HG03280 (cell line): ENCODE data around the gene HES2.
"Not testable (repeated sequence)": the region's sequence is repeated elsewhere in the genome, so short reads cannot be mapped to it uniquely, and the experiment has no call there.

Experiments
- ATAC-seq: cut with Tn5 transposase; IDR thresholded peaks from one replicate; pipeline ENCODE4 v1.9.1; 2021; ENCODE audit warnings: mild to moderate bottlenecking, moderate library complexity; ENCODE audit not compliant: unreplicated experiment

Gene HES2

GRCh38 chr1:6437012-6437700 lies 17.4 kb upstream of the HES2 start:
- ATAC-seq: not testable (repeated sequence)

DNA sequence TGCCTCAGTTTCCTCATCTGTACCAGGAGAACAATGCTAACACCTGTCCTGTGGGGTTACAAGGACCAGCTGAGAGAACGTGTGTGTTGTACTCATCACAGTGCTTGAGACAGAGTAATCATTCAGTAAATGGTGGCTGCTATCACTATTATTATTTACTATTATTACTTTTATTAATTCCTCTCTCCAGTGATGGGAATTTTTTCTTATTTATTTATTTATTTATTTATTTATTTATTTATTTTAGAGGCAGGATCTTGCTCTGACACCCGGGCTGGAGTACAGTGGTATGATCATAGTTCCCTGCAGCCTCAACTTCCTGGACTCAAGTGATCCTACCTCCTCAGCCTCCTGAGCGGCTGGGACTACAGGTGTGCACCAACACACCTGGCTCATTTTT lies 16.6 kb upstream of the HES2 start:
- not testable (repeated sequence) for ATAC-seq

DNA sequence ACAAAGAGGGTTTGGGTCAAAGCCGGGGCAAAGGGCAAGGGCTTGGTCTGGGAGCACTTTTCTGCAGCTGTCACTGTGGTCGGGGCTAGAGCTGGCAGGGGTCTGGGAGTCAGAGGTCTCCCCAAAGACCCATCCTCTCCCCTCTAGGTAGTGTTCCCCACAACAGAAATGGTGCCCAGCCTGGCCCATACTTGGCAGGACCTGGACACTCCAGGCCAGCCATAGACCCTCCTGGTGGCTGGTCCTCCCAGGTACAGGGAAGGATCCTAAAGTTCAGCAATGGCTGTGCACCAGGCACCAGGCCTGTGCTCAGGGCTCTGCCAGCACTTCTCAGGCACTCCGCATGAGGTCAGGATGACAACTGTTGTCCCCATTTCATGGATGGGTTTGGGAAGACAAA lies 15.8 kb upstream of the HES2 start:
- ATAC-seq: no peak

GRCh38 chr1:6435129-6435528 lies 15.4 kb upstream of the HES2 start:
- ATAC-seq: no peak

DNA sequence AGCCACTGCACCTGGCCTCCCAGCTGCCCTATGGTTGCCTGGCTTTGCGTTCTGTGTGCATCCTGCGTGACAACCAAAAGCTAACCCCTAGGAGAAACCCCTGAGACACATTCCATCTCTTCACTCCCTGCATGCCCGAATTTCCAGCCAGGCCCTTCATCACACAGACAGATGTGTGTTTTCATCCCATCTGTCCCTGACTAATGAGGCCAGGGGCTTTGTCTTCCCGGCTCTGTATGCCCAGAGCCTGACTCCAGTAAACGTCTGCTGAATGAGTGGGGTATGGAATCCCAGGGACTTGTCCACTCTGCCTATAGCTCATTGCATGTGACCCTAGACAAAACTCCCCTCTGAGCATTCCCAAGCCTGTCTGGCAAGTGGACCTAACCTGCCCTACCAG lies 14.5 kb upstream of the HES2 start:
- ATAC-seq: no peak

- not testable (repeated sequence) for ATAC-seq
These were observed 12.2 kb upstream of the HES2 start for GRCh38 chr1:6431645-6432579.

DNA sequence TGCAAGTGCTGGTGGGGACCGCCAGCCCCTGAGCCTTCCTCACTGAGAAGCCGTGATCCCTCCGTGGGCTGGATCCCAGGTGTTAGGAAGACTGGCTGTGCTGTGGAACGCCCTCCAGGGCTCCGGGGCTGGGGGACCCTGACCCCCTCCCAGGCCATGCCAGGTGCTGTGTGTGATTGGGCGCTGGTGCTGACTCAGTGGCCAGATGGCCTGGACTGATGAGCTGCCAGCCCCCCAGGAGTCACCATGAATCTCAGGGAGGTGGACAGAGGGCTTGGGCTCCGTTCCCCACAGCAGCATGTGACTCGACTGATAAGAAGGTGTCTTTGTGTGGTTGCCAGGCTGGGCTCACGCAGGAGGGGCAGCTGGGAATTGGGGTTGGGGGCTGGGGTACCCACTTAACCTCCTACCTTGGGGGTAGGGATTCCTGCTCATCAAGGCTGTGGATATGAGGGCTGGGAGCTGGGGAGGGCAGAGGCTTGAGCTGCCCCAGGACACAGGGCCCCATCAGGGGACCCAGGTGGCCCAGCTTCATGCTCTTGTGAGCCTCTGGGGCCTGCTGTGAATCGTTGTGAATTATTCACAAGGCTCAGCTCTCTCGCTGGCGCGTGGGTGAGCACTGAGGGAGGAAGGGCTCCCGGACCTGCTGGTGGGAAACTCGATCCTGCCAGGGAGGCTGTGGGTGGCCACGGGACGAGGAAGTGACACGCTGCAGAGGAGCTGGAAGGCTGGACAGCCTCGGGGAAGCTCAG lies 10.1 kb upstream of the HES2 start:
- ATAC-seq: not testable (repeated sequence)

GRCh38 chr1:6428453-6428852 lies 8.7 kb upstream of the HES2 start:
- ATAC-seq: not testable (repeated sequence)

DNA sequence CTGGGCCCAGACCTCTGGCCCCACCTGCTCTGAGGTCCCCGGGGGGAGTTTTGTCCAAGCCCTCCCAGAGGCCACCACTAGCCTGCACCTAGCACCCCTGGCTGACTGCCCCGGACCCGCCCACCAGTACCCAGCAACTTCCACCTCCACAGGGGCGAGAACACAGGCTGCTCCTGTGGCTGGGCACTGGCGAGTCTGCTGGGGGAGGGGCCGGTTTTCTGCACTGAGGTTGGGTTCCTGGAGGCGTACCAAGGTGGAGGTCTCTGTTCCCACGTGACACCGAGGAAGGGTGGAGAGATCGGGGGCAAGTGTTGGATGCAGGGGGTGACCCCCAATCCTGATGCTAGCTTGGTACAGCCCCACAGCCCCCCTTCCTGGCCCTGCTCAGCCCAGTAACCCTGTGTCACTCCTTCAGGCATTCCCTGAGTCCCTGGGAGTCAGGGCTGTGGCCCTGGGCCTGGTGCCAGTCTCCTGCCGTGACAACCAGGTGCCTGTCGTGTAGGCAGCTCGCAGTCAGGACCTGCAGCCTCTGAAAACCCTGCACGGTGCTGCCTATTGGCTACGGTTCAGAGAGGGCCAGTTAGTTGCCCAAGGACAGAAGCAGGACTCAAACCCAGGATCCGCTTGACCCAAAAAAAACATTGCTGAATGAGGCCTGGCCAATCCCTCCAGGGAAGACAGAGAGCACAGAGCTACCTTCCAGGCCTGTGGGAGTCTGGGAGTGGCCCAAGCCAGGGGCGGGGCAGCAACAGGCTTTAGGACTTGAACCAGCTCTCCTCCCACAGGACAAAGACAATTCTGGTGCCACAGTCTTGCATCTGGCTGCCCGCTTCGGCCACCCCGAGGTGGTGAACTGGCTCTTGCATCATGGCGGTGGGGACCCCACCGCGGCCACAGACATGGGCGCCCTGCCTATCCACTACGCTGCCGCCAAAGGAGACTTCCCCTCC lies 8.0 kb upstream of the HES2 start:
- no peak for ATAC-seq

- no peak for ATAC-seq
These were observed 7.2 kb upstream of the HES2 start for GRCh38 chr1:6426972-6427350.

DNA sequence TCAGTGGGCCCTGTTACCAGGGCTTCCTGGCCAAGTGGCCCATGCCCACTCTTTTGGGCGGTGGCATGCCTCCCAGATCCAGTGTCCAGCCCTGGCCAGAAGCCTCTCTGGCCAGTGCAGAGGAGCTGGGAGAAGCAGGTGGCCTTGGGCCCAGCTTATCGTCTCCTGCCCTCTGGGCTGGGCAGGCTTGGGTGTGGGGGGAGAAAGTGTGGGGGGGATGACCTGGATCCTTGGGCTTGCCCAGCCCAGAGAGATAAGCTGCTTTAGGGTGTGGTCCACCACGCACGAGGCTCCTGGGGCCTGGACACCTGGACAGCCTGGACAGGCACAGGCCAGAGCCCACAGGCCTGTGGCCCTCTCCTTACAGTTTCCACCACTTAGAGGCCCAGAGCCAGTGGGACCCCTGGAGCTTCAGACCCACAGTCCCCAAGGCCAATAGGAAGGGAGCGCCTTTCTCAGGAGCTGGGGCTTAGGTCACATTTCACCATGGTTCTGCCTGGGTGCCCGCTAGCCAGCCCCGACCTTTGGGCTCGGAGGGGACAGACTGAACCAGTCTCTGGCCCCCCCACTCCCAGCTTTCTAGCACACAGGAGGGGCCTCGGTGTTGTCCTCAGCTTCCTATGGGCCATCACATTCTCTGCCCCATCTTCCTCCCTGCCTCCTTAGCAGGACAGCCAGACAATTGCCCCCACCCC lies 6.7 kb upstream of the HES2 start:
- ATAC-seq: no peak

- no peak for ATAC-seq
These were observed 5.9 kb upstream of the HES2 start for GRCh38 chr1:6425658-6426057.

DNA sequence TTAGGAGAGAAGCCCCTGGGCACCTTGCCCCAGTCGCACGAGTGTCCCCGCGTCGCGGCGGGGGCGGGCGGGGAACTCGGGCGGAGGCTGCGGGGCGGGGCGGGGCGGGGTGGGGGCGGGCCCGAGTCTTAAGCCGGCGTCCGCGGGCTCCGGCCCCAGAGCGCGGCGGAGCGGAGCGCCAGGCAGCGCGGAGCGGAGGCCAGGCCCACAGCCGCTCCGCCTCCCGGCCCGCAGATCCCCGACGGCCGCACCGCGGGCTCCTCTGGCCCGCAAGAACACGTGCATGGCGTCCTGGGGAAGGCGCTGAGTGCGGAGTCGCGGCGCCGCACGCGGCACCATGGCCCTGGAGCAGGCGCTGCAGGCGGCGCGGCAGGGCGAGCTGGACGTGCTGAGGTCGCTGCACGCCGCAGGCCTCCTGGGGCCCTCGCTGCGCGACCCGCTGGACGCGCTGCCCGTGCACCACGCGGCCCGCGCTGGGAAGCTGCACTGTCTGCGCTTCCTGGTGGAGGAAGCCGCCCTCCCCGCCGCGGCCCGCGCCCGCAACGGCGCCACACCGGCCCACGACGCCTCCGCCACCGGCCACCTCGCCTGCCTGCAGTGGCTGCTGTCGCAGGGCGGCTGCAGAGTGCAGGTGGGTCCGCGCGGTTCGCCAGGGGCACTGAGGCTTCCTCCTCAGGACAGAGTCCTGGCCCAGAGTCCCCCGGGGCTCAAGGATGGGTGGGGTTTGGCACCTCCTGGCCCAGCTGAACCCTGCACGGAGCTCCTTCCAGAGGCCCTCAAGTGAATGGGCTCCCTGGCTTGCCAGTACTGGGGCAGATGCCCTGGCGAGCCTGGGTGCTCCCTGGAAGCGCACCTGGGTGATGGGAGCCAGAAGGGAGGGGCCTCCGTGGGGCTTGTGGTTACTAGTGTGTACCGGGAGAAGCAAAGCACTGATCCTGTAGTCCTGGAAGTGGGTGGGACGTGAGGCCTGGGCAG lies 5.2 kb upstream of the HES2 start, which contains the start of gene ESPN:
TSS of gene ESPN (plus strand) at position 158 of the 975 bp plus-strand sequence. CDS start at position 338, 180 bp downstream.
- ATAC-seq: no peak

- no peak for ATAC-seq
These were observed 4.4 kb upstream of the HES2 start for GRCh38 chr1:6424000-6424565.

GRCh38 chr1:6423321-6423999 lies 3.7 kb upstream of the HES2 start:
- ATAC-seq: peak; percentile 45

DNA sequence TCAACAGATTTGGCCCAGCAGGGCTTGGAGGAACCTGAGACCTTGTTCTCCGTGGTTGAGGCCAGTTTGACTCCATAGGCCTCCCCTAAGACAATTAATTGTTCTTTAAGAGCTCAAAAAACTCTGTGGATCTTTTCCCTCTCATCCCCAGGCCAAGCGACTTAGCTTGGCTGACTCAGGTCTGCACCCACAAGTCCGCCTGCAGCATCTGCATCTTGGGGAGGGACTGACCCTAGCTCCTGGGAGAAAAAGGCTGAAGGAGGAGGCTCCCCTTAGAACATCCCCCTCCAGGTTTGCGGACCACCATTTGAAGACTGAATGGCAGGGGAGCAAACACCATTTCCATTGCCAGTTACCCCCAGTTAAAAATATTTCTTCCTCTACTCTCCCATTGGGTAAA lies 1.5 kb upstream of the HES2 start:
- no peak for ATAC-seq

GRCh38 chr1:6420454-6421042 lies 829 bp upstream of the HES2 start:
- ATAC-seq: no peak
